Breast epithelium (tissue), 4 donors: Measurements from ENCODE around the gene CIPC. TPM values are rescaled to one million over a fixed set of nuclear protein-coding genes. Genes with fewer than 3 reads are reported as not detected.

ENCODE experiments used
- DNase-seq, 2 donors: peaks; one replicate each; pipeline ENCODE4 v3.0.0-alpha.2; 2019; ENCODE audit warnings: low spot score in 2 of 2
- H3K27ac ChIP-seq, 2 donors: fragments of 200-600 bp; sonication (generic) in 1 of 2; one replicate each; pipeline ENCODE4 v1.5.1; 2016 to 2019; ENCODE audit warnings: mild to moderate bottlenecking in 1 of 2
- H3K27me3 ChIP-seq, 2 donors: fragments of 200-600 bp; sonication (generic) in 1 of 2; one replicate each; pipeline versions ENCODE4 v1.5.1 to v1.6.0; 2017 to 2019; ENCODE audit warnings: control low read depth in 1 of 2, mild to moderate bottlenecking in 1 of 2
- H3K36me3 ChIP-seq: fragments of 200-600 bp; one replicate; pipeline ENCODE4 v1.5.1; 2019
- H3K4me1 ChIP-seq, 2 donors: fragments of 200-600 bp; sonication (generic); one replicate each; pipeline ENCODE4 v1.5.1; 2016 to 2019; ENCODE audit warnings: control low read depth in 1 of 2
- H3K4me3 ChIP-seq, 3 donors: fragments of 200-600 bp; sonication (generic); 1 replicate in 2 of 3; 2 replicates in 1 of 3; pipeline ENCODE4 v1.5.1; 2016 to 2019; ENCODE audit warnings: mild to moderate bottlenecking in 3 of 3, moderate library complexity in 2 of 3
- H3K9me3 ChIP-seq, 2 donors: fragments of 200-600 bp; sonication (generic) in 1 of 2; one replicate each; pipeline ENCODE4 v1.5.1; 2016 to 2019; ENCODE audit warnings: control low read depth in 1 of 2
- POLR2A ChIP-seq: fragments of 450-650 bp; IDR thresholded peaks from one replicate; pipeline ENCODE4 v1.6.1; 2016; ENCODE audit warnings: antibody characterized with exemption, mild to moderate bottlenecking, moderate library complexity
- POLR2AphosphoS5 ChIP-seq, 3 donors: sonication (generic); formaldehyde crosslinking; IDR thresholded peaks; one replicate each; pipeline ENCODE4 v1.6.1; 2017; ENCODE audit warnings: antibody characterized with exemption in 3 of 3
- intact Hi-C: fragments of 100-400 bp; cut with DNase I; formaldehyde crosslinking; loops from one replicate; pipeline ENCODE4 v1.15.1; 2023; ENCODE audit warnings: low total_unique reads
- total RNA-seq, 3 donors: library from RNA; depleted of rRNA; stranded (reverse); fragments of >200 nt; gene quantifications; one replicate each; pipeline ENCODE4 v1.1.0, GENCODE V29; 2016
- TF ChIP-seq, protein P1 (sequence below), 3 donors: fragments of 450-650 bp; IDR thresholded peaks; one replicate each; pipeline ENCODE4 v1.5.1; 2016 to 2017; ENCODE audit warnings: antibody characterized with exemption in 3 of 3, mild to moderate bottlenecking in 3 of 3, moderate library complexity in 3 of 3

CIPC gene
- total RNA-seq, 3 donors from 2014 or later: 40.6 to 64.8 (median 50.7) TPM

DNA sequence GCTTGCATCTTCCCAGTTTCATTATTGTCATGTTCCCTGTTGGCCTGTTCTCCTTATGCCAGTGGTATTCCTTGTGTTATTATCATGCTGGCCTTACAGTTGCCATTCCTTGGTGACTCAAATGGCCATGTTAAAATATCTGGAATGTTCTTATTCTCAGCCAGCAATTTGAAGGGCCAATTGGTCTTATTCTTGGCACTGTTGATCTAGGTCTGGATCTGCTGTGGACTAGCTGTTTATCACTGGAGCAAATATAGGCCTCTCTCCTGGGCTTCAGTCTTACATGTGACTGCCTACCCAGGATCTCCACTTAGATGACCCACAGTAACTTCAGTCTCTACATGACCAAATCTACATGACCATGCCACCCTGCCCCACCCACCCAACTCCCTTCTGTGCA, 5.4 kb downstream of the CIPC start:
- Histone ChIP-seq H3K9me3 (no peaks in the 10 kb centered on the region), H3K27ac (peak overlapping the region; percentile 39 to 55), H3K4me3 (no peak overlapping the region), H3K4me1 (peaks cover 6 to 10% of the 10 kb centered on the region in 2 donors), H3K36me3 (no peaks in the 10 kb centered on the region), H3K27me3 (no peaks in the 10 kb centered on the region)
- TF ChIP-seq POLR2AphosphoS5 (IDR thresholded peaks at IDR 0.05) (no peak), POLR2A (no peak)
- TF ChIP-seq, protein P1, sequence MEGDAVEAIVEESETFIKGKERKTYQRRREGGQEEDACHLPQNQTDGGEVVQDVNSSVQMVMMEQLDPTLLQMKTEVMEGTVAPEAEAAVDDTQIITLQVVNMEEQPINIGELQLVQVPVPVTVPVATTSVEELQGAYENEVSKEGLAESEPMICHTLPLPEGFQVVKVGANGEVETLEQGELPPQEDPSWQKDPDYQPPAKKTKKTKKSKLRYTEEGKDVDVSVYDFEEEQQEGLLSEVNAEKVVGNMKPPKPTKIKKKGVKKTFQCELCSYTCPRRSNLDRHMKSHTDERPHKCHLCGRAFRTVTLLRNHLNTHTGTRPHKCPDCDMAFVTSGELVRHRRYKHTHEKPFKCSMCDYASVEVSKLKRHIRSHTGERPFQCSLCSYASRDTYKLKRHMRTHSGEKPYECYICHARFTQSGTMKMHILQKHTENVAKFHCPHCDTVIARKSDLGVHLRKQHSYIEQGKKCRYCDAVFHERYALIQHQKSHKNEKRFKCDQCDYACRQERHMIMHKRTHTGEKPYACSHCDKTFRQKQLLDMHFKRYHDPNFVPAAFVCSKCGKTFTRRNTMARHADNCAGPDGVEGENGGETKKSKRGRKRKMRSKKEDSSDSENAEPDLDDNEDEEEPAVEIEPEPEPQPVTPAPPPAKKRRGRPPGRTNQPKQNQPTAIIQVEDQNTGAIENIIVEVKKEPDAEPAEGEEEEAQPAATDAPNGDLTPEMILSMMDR (IDR thresholded peaks at IDR 0.05): no peak
- intact Hi-C loops: no loop called here
- DNase-seq: no peak

DNA sequence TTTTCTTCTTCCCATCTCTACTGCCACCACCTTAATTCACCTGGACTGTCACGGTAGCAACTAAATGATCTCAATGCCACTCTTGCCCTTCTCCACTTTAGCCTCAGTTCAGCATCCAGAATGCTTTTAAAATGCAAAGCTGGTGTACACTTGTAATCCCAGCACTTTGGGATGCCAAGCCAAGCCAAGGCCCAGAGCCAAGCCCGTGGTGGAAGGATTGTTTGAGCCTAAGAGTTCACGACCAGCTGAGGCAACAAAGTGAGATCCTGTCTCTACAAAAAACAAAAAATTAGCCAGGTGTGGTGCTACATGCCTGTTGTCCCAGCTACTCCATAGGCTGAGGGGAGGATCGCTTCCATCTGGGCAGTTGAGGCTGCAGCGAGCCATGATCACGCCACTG, 5.9 kb downstream of the CIPC start:
- Histone ChIP-seq H3K27ac (peak overlapping the region; percentile 39 to 55), H3K27me3 (no peaks in the 10 kb centered on the region)

DNA sequence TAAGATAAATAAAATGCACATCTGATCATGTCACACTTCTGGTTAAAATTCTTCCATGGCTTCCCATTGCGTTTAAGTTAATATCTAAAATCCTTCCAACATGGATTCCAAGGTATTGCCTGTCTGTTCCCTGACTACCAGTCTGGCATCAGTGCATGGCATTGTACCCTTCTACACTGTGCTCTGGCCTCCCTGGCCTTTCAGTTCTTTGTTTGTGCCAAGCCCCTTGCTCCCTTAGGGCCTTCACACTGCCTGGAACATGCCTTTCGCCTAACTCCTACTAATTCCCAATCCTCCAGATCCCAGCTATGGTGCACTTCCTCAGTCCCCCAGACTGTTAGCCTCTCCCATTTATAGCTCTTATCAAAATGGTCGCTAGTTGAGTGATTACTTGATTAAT, 6.3 kb downstream of the CIPC start:
- intact Hi-C loops: no loop called here
- Histone ChIP-seq H3K27me3 (no peaks in the 10 kb centered on the region), H3K4me3 (no peak overlapping the region), H3K9me3 (no peaks in the 10 kb centered on the region), H3K27ac (peak overlapping the region; percentile 39 to 55), H3K4me1 (peaks cover 0 to 11% of the 10 kb centered on the region in 2 donors), H3K36me3 (no peaks in the 10 kb centered on the region)
- TF ChIP-seq, protein P1 (IDR thresholded peaks at IDR 0.05): no peak
- TF ChIP-seq POLR2A (no peak), POLR2AphosphoS5 (IDR thresholded peaks at IDR 0.05) (no peak)
- DNase-seq: no peak

More for the DNA sequence above, 5.9 kb downstream of the CIPC start:
- H3K36me3 ChIP-seq: no peaks in the 10 kb centered on the region
- intact Hi-C loops: no loop called here
- H3K4me1 ChIP-seq: peaks cover 3 to 10% of the 10 kb centered on the region in 2 donors
- H3K4me3 ChIP-seq: no peak overlapping the region
- TF ChIP-seq, protein P1 (IDR thresholded peaks at IDR 0.05): no peak
- TF ChIP-seq POLR2AphosphoS5 (IDR thresholded peaks at IDR 0.05) (no peak), POLR2A (no peak)
- no peak for DNase-seq
- H3K9me3 ChIP-seq: no peaks in the 10 kb centered on the region

DNA sequence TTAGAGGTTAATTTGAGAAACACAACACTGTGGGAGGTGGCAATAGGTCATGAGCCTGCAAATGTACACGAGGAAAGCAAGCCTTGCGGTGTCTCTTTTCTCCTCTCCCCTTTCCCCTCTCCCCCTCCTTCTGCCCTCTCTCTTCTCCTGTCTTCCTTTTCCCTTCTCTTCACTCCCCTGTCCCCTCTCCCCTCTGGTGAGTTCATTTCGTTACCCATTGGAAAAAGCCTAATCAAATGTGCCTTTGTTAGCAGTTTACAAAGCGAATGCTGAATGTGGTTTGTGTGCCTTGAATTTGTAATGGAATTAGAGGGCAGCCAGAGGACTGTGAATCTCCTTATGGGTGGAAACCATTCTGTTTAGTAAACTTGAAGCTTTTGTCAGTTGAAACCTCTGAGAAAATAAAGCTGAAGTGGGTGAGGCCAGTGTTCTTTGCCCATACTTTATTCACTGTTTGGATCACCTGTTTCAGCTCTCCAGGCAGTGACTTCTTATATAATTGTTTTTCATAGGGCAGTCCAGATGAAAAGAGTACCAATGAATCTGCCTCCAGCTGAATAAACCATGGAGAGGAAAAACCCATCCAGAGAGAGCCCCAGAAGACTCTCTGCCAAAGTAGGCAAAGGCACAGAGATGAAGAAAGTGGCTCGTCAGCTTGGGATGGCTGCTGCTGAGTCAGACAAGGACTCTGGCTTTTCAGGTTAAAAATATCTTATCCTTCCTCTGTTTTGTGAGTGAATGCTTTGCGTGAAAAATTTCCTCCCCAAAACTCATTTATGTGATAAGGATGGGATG, 7.3 kb downstream of the CIPC start:
- intact Hi-C loops: no loop called here
- no peak overlapping the region for H3K4me3 ChIP-seq
- TF ChIP-seq POLR2A (no peak), POLR2AphosphoS5 (IDR thresholded peaks at IDR 0.05) (no peak)
- TF ChIP-seq, protein P1 (IDR thresholded peaks at IDR 0.05): no peak
- H3K9me3 ChIP-seq: no peaks in the 10 kb centered on the region
- peak overlapping the region; percentile 52 to 55 for H3K27ac ChIP-seq
- no peaks in the 10 kb centered on the region for H3K36me3 ChIP-seq
- no peaks in the 10 kb centered on the region for H3K27me3 ChIP-seq
- H3K4me1 ChIP-seq: peaks cover 9 to 14% of the 10 kb centered on the region in 2 donors
- no peak for DNase-seq

DNA sequence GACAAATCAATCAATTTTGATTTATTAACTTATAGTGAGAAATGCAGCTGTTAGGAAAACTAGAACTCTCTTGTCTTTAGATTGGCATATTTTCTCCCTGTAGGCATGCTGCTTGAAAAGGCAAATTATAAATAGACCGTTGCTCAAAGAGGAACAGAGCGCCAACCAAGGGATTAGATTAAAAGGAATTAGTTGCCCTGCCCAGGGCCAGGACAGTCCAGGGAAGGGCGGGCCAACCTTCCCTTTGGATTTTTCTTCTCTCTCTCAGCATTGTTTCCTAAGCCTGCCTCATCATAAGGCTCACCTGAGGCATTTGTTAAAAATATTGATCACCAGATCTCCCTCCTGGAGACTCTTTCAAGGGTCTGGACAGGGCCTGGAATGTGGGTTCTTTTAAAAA, 8.6 kb downstream of the CIPC start:
- Histone ChIP-seq H3K36me3 (no peaks in the 10 kb centered on the region), H3K4me1 (peaks cover 13 to 17% of the 10 kb centered on the region in 2 donors), H3K27me3 (no peaks in the 10 kb centered on the region), H3K27ac (peak overlapping the region; percentile 27 to 55), H3K9me3 (no peaks in the 10 kb centered on the region), H3K4me3 (no peak overlapping the region)
- TF ChIP-seq, protein P1 (IDR thresholded peaks at IDR 0.05): no peak
- no peak for TF ChIP-seq POLR2A
- TF ChIP-seq POLR2AphosphoS5 (IDR thresholded peaks at IDR 0.05): no peak
- intact Hi-C loops: no loop called here
- DNase-seq: no peak
